T-helper 2 cell treated with Interferon-gamma antibody and Interleukin-4, amounts not matched to agents 5 μg/mL and 100 μg/mL, for 36 hours (primary cell): ENCODE data around the gene REPS1.
A peak's percentile ranks its signal among the peaks of the same experiment; 100 is the strongest.

Source experiments
- DNase-seq: peaks from one replicate; pipeline ENCODE4 v3.0.0; 2021; ENCODE audit warnings: low spot score
- H3K27ac Mint-ChIP-seq: one replicate; pipeline ENCODE4 v1.8.0; 2021; ENCODE audit warnings: mild to moderate bottlenecking, mixed read lengths
- H3K27me3 Mint-ChIP-seq: one replicate; pipeline ENCODE4 v1.8.0; 2021; ENCODE audit warnings: low read depth, mixed read lengths
- H3K36me3 Mint-ChIP-seq: one replicate; pipeline ENCODE4 v1.8.0; 2021; ENCODE audit warnings: low read depth, mixed read lengths
- H3K4me1 Mint-ChIP-seq: one replicate; pipeline ENCODE4 v1.8.0; 2021; ENCODE audit warnings: low read depth, mixed read lengths
- H3K4me3 Mint-ChIP-seq: one replicate; pipeline ENCODE4 v1.8.0; 2022; ENCODE audit warnings: mild to moderate bottlenecking, moderate library complexity, mixed read lengths
- H3K9me3 Mint-ChIP-seq: one replicate; pipeline ENCODE4 v1.8.0; 2021; ENCODE audit warnings: mixed read lengths

The REPS1 gene

DNA sequence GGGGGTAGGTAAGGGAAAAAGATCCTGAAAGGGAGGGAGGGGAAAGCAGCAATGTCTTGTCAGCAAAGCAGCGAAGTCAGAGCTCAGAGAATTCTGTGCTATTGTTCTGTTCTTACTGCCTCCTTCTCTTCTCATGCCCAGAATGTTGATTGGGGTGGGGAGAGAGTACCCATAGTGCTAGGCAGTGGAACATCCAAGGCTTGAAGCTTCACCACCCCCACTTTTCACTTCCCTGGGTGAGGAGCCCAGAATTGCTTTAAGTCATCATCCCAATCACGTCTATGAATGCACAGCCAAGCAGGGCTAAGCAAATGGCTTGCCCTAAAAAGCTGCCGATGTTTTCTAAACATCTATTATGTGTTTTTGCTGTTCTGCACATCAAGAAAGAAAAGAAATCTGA lies 16.5 kb downstream of the REPS1 start:
- H3K36me3 Mint-ChIP-seq = peaks cover 3% of the 10 kb centered on the region
- H3K27ac Mint-ChIP-seq = no peak overlapping the region
- no peak for DNase-seq
- H3K27me3 Mint-ChIP-seq = no peaks in the 10 kb centered on the region
- H3K9me3 Mint-ChIP-seq = no peaks in the 10 kb centered on the region
- H3K4me1 Mint-ChIP-seq = peaks cover 30% of the 10 kb centered on the region
- no peak overlapping the region for H3K4me3 Mint-ChIP-seq

DNA sequence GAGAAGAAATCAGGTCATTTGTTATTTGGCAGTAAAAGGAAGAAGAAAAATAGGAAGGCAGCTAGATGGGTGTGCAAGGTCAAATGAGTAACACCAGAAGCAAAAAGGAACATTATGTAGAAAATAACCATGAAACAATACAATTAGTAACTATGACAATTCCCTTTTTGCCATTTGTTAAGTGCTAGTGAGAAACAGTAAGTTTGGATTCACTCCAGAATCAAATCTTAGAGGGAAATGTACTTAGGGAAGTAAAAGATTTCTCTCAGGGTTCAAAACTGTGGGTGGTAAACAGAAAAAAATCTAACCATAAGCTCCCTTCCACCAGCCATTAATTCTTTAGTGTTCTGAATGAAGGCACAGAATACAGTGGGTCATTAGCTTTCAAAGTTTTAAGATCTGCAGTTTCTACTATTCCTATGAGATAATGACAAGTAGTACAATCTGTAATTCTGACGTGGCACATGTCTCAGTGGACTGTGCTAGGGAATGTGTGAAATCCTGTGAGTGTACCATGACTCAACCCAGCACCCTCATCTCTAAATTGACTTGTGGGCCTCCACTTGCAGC lies 17.1 kb downstream of the REPS1 start:
- Mint-ChIP-seq H3K4me3 (no peak overlapping the region), H3K27ac (no peak overlapping the region), H3K27me3 (no peaks in the 10 kb centered on the region), H3K4me1 (peaks cover 30% of the 10 kb centered on the region), H3K36me3 (peaks cover 3% of the 10 kb centered on the region), H3K9me3 (no peaks in the 10 kb centered on the region)
- DNase-seq = no peak

DNA sequence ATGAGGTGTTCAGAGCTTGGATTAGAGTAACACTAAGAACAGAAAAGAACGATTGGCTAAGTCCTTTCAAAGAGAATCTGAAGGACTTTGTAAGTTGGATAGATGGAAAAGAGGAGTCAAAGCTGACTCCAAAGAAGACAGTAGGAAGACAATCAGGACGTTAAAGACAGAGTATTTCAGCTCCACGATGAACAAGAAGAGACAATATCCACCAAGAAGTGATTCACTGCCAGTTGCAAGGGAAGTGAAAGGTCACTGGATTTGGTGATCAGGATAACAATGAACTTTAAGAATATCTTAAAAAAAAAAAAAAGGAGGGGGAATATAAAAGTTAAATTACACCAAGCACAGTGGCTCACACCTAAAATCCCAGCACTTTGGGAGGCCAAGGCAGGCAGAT lies 17.9 kb downstream of the REPS1 start:
- DNase-seq = no peak
- no peaks in the 10 kb centered on the region for H3K9me3 Mint-ChIP-seq
- peaks cover 29% of the 10 kb centered on the region for H3K4me1 Mint-ChIP-seq
- H3K4me3 Mint-ChIP-seq = no peak overlapping the region
- H3K36me3 Mint-ChIP-seq = peaks cover 3% of the 10 kb centered on the region
- H3K27ac Mint-ChIP-seq = no peak overlapping the region
- H3K27me3 Mint-ChIP-seq = no peaks in the 10 kb centered on the region

DNA sequence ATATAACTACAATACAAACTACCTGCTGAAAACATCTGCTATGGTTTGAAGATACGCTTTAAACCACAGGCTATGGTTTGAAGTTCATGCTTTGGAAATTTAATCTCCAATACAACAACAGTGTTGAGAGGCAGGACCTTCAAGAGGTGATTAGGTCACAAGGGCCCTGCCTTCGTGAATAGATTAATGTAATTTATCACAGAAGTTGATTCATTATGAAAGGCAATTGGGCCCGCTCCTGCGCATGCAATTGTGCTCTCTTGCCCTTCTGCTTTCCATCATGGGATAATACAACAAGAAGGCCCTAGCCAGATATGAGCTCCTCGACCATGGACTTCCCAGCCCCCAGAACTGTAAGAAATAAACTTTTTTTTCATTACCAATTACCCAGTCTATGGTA lies 21.2 kb downstream of the REPS1 start:
- H3K4me3 Mint-ChIP-seq = no peak overlapping the region
- no peaks in the 10 kb centered on the region for H3K27me3 Mint-ChIP-seq
- DNase-seq = no peak
- H3K9me3 Mint-ChIP-seq = no peaks in the 10 kb centered on the region
- H3K4me1 Mint-ChIP-seq = peaks cover 16% of the 10 kb centered on the region
- no peaks in the 10 kb centered on the region for H3K36me3 Mint-ChIP-seq
- H3K27ac Mint-ChIP-seq = no peak overlapping the region

DNA sequence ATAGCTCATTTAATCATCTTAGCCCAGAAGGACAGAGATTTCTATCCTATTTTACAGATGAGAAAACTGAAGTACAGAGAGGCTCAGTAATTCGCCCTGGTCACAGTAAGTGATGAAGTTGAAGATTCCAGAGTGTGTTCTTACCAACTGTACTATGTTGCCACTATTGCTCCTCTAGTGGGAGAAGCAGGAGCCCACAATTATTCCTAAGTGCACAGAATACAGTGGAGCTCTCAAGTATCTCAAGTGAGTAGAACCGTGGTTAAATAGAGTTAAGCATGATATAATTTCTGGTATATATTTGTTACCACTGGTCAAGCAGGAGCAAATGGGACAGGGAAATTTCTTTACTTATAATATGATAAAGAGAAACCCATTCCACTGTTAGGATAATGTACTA lies 22.1 kb downstream of the REPS1 start:
- H3K4me3 Mint-ChIP-seq = no peak overlapping the region
- no peak for DNase-seq
- no peaks in the 10 kb centered on the region for H3K27me3 Mint-ChIP-seq
- peaks cover 8% of the 10 kb centered on the region for H3K4me1 Mint-ChIP-seq
- no peaks in the 10 kb centered on the region for H3K36me3 Mint-ChIP-seq
- H3K27ac Mint-ChIP-seq = no peak overlapping the region
- no peaks in the 10 kb centered on the region for H3K9me3 Mint-ChIP-seq

DNA sequence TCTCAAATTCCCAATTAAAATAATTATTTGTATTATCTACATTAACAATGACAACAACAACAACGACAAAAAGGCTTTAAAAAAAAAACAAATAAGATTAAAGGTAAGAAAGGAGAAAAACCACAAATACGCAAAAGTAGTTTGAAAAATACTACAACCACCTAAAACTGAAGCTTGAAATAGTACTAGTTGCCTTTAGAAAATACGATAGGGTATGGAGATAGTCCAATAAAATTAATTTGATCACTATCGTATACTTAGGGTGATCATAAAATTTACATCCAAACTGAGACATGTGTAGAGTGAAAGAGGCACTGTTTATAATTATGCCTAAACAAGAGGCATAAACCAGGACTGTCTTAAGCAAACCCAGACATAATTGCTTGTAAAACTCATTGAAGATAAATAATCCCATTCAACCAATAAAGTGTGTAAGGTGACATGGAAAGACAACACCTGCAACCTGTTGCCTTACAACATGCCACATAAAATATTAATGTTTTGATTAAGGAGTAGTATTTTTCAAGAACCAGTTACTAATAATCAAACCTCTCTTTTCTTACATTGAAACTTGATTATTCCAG lies 22.7 kb downstream of the REPS1 start:
- Mint-ChIP-seq H3K9me3 (no peaks in the 10 kb centered on the region), H3K4me3 (no peak overlapping the region), H3K4me1 (peaks cover 6% of the 10 kb centered on the region), H3K27ac (no peak overlapping the region), H3K27me3 (no peaks in the 10 kb centered on the region), H3K36me3 (no peaks in the 10 kb centered on the region)
- DNase-seq = no peak

DNA sequence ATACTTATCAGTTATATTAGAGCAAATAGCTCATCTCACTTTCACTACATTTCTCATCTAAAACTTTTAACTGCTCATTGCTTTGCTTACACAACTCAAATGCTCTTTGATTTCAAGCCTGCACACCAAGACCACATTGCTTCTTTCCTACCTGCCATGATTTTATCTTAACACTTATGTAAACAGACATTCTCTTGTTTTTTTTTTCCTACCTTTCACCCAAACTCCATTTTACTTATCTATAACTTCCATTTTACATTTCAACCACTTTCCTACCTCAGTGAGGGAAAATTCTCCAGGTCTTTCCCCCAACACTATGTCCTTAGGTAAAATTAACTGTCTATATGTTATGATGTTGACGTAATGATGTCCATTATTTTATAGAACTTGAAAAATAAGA lies 24.0 kb downstream of the REPS1 start:
- Mint-ChIP-seq H3K27ac (no peak overlapping the region), H3K9me3 (no peaks in the 10 kb centered on the region), H3K36me3 (no peaks in the 10 kb centered on the region), H3K4me1 (peaks cover 7% of the 10 kb centered on the region), H3K4me3 (no peak overlapping the region), H3K27me3 (no peaks in the 10 kb centered on the region)
- no peak for DNase-seq

DNA sequence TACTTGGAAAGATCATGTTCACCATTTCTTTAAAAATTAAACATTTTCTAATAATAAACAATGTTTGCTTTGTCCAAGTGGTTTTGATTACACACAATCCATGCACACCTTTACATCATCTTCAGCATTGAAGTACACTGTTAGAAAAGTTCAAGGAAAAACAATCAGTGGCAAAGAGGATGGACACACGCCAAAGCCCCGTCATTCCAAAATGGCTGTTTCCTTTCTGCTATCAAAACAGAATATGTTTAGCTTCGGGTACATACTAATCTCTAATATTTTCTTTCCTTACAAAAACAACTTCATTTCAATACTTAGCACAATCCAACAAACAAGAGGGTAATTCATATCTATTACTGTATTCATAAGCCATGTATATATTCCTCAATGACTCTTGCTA lies 24.5 kb downstream of the REPS1 start:
- Mint-ChIP-seq H3K36me3 (no peaks in the 10 kb centered on the region), H3K4me3 (no peak overlapping the region), H3K9me3 (no peaks in the 10 kb centered on the region), H3K27ac (no peak overlapping the region), H3K4me1 (peaks cover 10% of the 10 kb centered on the region), H3K27me3 (no peaks in the 10 kb centered on the region)
- DNase-seq = no peak

DNA sequence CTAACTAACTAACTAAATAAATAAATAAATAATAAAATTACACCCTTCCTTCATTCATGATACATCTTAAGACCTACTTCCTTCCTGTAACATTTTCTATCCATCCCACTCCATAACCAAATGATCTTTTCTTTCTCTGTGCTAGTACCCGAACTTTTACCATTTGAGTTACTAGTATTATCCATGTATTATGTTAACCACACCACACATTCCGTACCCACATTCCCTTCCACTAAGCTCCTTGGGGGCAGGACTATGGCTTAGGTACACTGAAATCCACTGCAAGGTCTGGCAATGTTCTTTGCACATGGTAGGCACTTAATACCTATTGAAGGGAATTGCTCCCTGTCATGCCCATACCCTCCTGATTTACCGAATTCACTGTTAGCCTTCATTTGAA lies 24.9 kb downstream of the REPS1 start:
- H3K36me3 Mint-ChIP-seq = no peaks in the 10 kb centered on the region
- H3K27me3 Mint-ChIP-seq = no peaks in the 10 kb centered on the region
- H3K9me3 Mint-ChIP-seq = no peaks in the 10 kb centered on the region
- no peak for DNase-seq
- no peak overlapping the region for H3K4me3 Mint-ChIP-seq
- H3K4me1 Mint-ChIP-seq = peaks cover 14% of the 10 kb centered on the region
- no peak overlapping the region for H3K27ac Mint-ChIP-seq

DNA sequence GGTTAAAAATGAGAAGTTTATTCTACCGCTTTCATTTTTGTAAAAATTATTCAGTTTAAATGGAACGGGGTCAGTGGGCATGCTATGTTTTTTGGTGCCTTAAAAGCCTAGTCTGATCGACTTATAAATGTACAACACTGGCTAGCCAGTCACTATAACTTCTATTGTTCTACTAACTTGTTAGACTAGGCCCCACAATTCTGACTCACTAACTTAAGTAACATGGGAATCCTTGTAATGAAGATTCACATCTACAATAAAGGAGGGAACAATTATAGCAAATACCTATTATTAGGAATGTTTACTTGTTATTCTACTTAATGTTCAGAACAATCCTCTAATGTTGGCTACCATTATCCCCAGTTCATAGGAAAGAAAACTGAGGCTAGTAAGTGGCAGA lies 28.5 kb downstream of the REPS1 start:
- DNase-seq = no peak
- no peaks in the 10 kb centered on the region for H3K9me3 Mint-ChIP-seq
- no peaks in the 10 kb centered on the region for H3K27me3 Mint-ChIP-seq
- no peak overlapping the region for H3K27ac Mint-ChIP-seq
- H3K4me3 Mint-ChIP-seq = no peak overlapping the region
- no peaks in the 10 kb centered on the region for H3K36me3 Mint-ChIP-seq
- H3K4me1 Mint-ChIP-seq = peaks cover 27% of the 10 kb centered on the region

DNA sequence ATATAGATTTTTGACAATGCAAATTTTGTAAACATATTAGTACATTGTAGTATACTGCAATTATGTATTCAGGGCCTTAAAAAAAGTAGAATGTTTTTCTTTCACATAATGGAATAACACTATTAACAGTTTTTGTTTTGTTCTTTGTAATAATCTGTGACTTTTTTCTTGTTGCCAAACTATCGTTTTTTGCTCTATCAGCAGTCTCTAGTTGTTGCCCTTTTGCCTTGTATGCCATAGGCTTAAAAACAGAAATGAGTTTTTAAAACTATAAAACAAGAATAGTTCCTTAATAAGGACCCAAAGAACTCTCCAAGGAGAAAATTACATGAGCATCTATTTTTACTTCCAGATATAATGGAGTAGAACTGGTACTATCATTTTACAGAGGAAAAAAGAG lies 29.5 kb downstream of the REPS1 start:
- H3K4me1 Mint-ChIP-seq = peaks cover 31% of the 10 kb centered on the region
- no peak for DNase-seq
- H3K27me3 Mint-ChIP-seq = no peaks in the 10 kb centered on the region
- no peak overlapping the region for H3K4me3 Mint-ChIP-seq
- no peaks in the 10 kb centered on the region for H3K9me3 Mint-ChIP-seq
- H3K36me3 Mint-ChIP-seq = no peaks in the 10 kb centered on the region
- H3K27ac Mint-ChIP-seq = no peak overlapping the region

DNA sequence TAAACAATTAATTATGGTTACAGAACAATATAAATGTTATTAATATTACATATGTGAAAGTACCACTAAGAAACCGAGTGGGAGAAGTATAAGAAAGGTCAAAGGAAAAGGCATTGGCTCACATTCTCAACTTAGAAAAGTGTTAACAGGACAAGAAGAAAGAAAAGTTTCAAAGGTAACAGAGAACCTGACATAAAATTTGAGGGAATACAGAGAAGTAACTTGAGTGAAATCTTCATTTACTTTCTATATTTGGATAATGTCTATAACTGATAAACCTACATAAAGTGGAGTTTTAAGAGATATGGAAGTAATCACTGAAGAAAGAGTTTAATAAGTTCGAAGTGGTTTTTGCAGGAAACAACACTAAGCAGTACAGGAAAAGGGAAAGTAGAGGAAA lies 30.1 kb downstream of the REPS1 start:
- Mint-ChIP-seq H3K27me3 (no peaks in the 10 kb centered on the region), H3K4me1 (peaks cover 37% of the 10 kb centered on the region)
- DNase-seq = no peak

DNA sequence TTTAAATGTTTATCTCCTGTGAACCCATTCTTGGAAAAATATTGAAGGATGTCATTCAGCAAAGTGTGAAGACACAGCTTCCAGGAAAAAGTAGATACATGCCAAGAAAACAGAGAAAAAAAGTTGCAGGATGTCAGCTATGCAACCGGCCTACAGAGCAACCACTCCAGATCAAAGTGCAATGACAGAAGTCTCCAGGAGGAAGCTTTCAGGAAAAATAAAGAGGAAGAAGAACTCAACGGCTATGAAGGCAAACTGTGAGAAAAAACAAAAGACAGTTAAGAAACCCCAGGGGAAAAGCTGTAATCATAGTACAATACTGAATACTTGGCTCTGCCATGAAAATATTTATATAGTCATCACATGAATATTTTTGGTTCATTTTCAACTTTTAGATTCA lies 30.6 kb downstream of the REPS1 start:
- Mint-ChIP-seq H3K4me1 (peaks cover 37% of the 10 kb centered on the region), H3K9me3 (no peaks in the 10 kb centered on the region), H3K36me3 (peaks cover 5% of the 10 kb centered on the region), H3K4me3 (no peak overlapping the region), H3K27ac (no peak overlapping the region), H3K27me3 (no peaks in the 10 kb centered on the region)
- DNase-seq = no peak

More for the DNA sequence above, 30.1 kb downstream of the REPS1 start:
- Mint-ChIP-seq H3K9me3 (no peaks in the 10 kb centered on the region), H3K36me3 (peaks cover 5% of the 10 kb centered on the region), H3K27ac (no peak overlapping the region), H3K4me3 (peak overlapping the region; percentile 43)

DNA sequence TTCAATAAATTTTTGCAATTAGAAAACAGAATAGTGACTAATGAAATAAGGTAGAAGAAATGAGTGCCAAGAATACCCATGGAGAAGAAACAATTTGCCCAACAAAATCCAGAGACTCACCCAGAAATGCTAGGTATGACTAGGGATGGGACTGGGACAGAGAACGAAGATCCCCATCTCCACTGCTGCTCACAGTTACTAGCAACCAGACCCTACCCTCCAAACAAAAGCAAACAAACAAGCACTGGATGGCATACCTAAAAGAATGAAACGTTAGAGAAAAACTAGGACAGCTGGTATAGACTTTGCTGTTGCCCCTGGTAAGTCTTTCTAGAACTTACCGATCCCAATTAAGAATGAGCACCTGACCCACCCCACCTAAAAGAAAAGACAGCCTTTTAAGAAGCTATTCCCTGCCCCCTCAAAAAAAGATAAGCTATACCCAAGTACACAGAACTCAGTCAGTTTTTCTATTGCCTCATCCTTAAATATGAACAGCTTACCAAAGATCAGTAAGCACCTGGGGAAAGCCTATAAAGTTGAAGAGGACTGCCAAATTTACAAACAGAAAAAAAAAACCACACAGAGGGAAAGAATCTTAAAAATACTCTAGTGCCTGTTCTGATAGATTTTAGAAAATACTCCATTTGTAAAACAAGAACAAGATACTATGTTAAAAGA lies 31.7 kb downstream of the REPS1 start:
- H3K4me3 Mint-ChIP-seq = no peak overlapping the region
- H3K36me3 Mint-ChIP-seq = peaks cover 6% of the 10 kb centered on the region
- no peaks in the 10 kb centered on the region for H3K27me3 Mint-ChIP-seq
- no peak for DNase-seq
- peaks cover 43% of the 10 kb centered on the region for H3K4me1 Mint-ChIP-seq
- H3K9me3 Mint-ChIP-seq = no peaks in the 10 kb centered on the region
- H3K27ac Mint-ChIP-seq = no peak overlapping the region

DNA sequence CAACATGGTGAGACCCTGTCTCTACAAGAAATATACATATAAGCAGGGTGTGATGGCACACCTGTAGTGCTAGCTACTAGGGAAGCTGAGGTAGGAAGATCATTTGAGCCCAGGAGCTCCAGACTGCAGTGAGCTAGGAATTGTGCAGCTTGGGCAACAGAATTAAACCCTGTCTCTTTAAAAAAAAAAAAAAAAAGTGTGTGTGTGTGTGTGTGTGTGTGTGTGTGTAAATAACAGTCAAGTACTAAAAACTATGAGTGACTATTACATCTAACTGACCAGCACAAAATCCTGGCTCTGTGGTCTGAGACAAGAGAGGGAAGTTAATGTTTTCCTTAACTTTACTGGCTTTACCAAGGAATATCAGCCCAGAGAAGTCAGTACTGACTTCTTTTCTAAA lies 32.8 kb downstream of the REPS1 start:
- Mint-ChIP-seq H3K4me3 (no peak overlapping the region), H3K9me3 (no peaks in the 10 kb centered on the region), H3K27me3 (no peaks in the 10 kb centered on the region), H3K4me1 (peaks cover 43% of the 10 kb centered on the region), H3K36me3 (peaks cover 6% of the 10 kb centered on the region), H3K27ac (no peak overlapping the region)
- DNase-seq = no peak
